MM.1S (cell line): ENCODE measurements around the gene DHDH.

ENCODE experiments used
- CTCF ChIP-seq: fragments of 300-600 bp; sonication (generic); IDR thresholded peaks from 2 replicates; pipeline ENCODE4 v1.5.1; 2016; ENCODE audit warnings: antibody characterized with exemption, low read length, mixed read lengths
- EZH2 ChIP-seq: fragments of 300-600 bp; sonication (generic); optimal IDR thresholded peaks from 2 replicates; pipeline ENCODE3; 2017; ENCODE audit warnings: low read depth, mild to moderate bottlenecking, antibody characterized with exemption, low read length, mixed read lengths

DNA sequence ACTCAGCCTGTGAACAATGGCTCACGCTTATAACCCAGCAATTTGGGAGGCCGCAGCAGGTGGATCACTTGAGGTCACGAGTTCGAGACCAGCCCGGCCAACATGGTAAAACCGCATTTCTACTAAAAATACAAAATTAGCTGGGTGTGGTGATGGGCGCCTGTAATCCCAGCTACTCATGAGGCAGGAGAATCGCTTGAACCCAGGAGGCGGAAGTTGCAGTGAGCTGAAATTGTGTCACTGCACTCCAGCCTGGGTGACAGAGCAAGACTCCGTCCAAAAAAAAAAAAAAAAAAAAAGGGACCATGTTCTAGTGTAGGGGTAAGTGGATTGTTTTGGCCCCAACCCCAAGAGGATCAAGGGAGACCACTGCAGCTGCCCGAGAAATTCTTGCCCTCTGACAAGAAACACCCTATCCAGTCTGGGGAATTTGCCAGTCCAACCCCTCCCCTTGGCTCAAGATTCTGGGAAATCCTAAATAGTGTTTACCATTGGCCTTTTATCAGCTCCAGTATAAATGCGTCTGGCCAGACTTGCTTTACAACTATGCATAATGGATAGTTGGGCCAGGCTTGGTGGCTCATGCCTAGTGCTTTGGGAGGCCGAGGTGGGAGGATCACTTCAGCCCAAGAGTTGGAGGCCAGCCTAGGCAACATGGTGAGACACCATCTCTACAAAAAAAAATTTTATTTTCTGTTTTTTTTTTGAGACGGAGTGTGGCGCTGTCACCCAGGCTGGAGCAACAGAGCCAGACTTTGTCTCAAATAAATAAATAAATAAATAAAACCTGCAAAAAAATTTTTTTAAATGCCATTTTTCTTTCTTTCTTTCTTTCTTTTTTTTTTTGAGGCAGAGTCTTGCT, 5.1 kb upstream of the DHDH start:
- TF ChIP-seq EZH2 = no peak
- no peak for TF ChIP-seq CTCF
